Activated CD4-positive, CD25-positive, alpha-beta regulatory T cell treated with anti-CD3 and anti-CD28 coated beads, Interleukin-2, amount 50 U/mL, for 16 hours (primary cell): ENCODE data around the gene KHDC1.
"Not testable (repeated sequence)": the region's sequence is repeated elsewhere in the genome, so short reads cannot be mapped to it uniquely, and the experiment has no call there.

Source experiments
- DNase-seq: peaks from one replicate; pipeline ENCODE4 v3.0.0-alpha.2; 2020; ENCODE audit warnings: low read depth, low spot score

KHDC1 gene

GRCh38 chr6:73262671-73263569 lies at the start of gene KHDC1:
TSS of gene KHDC1 (minus strand) at chr6:73263196. CDS start at chr6:73242517, 20,679 bp downstream.
- no peak for DNase-seq

- DNase-seq, result not testable (repeated sequence)
These were observed 47.5 kb upstream of the KHDC1 start for GRCh38 chr6:73310503-73310845.

- DNase-seq, result peak; percentile 25
These were observed 46.9 kb upstream of the KHDC1 start for GRCh38 chr6:73309785-73310502.

GRCh38 chr6:73309535-73309784 lies 46.5 kb upstream of the KHDC1 start:
- DNase-seq, result no peak

GRCh38 chr6:73308712-73309534 lies 45.9 kb upstream of the KHDC1 start:
- DNase-seq, result no peak

GRCh38 chr6:73303773-73304172 lies 40.8 kb upstream of the KHDC1 start:
- not testable (repeated sequence) for DNase-seq

GRCh38 chr6:73302339-73302738 lies 39.3 kb upstream of the KHDC1 start:
- DNase-seq, result no peak

- DNase-seq, result no peak
These were observed 36.4 kb upstream of the KHDC1 start for GRCh38 chr6:73299151-73299971.

- DNase-seq, result no peak
These were observed 30.3 kb upstream of the KHDC1 start for GRCh38 chr6:73293331-73293730.

- no peak for DNase-seq
These were observed 27.4 kb upstream of the KHDC1 start for GRCh38 chr6:73290435-73290834.

GRCh38 chr6:73286752-73287151 lies 23.8 kb upstream of the KHDC1 start:
- no peak for DNase-seq

GRCh38 chr6:73285674-73286283 lies 22.8 kb upstream of the KHDC1 start:
- no peak for DNase-seq

- no peak for DNase-seq
These were observed 19.9 kb upstream of the KHDC1 start for GRCh38 chr6:73282871-73283270.

GRCh38 chr6:73281684-73282083 lies 18.7 kb upstream of the KHDC1 start:
- DNase-seq, result not testable (repeated sequence)

GRCh38 chr6:73269296-73269695 lies 6.3 kb upstream of the KHDC1 start:
- DNase-seq, result not testable (repeated sequence)

- DNase-seq, result not testable (repeated sequence)
These were observed 5.9 kb upstream of the KHDC1 start for GRCh38 chr6:73268896-73269295.

- DNase-seq, result no peak
These were observed 1.4 kb upstream of the KHDC1 start for GRCh38 chr6:73264446-73264845.

GRCh38 chr6:73263570-73263909 lies 544 bp upstream of the KHDC1 start:
- no peak for DNase-seq

GRCh38 chr6:73258721-73259120 lies 4.3 kb downstream of the KHDC1 start:
- DNase-seq, result no peak

- DNase-seq, result not testable (repeated sequence)
These were observed 8.7 kb downstream of the KHDC1 start for GRCh38 chr6:73254323-73254722.

GRCh38 chr6:73252703-73253102 lies 10.3 kb downstream of the KHDC1 start:
- DNase-seq, result no peak
